Measurements from ENCODE around the gene ZDHHC16.

DNA sequence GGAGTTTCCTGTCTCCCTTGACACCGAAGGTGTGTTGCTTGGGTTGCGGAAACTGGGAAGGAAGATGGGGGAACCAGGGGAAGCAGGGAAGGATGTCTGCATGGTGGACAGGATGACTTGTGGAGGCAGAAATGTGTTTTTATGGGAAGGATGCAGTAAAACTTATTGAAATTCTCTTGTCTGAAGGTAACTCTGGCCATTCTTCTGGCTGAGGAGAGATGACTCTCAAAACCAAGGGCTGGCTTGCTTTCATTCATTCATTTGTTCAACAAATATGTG lies 54.3 kb downstream of the ZDHHC16 start:
- TF ChIP-seq POLR2AphosphoS5 (IDR thresholded peaks at IDR 0.05; ENCODE audit: low read depth, low read length) (no peak), SIN3A (IDR thresholded peaks at IDR 0.05; ENCODE audit: borderline replicate concordance, insufficient read depth, low read depth, low read length) (no peak)
- TF ChIP-seq, protein P1, sequence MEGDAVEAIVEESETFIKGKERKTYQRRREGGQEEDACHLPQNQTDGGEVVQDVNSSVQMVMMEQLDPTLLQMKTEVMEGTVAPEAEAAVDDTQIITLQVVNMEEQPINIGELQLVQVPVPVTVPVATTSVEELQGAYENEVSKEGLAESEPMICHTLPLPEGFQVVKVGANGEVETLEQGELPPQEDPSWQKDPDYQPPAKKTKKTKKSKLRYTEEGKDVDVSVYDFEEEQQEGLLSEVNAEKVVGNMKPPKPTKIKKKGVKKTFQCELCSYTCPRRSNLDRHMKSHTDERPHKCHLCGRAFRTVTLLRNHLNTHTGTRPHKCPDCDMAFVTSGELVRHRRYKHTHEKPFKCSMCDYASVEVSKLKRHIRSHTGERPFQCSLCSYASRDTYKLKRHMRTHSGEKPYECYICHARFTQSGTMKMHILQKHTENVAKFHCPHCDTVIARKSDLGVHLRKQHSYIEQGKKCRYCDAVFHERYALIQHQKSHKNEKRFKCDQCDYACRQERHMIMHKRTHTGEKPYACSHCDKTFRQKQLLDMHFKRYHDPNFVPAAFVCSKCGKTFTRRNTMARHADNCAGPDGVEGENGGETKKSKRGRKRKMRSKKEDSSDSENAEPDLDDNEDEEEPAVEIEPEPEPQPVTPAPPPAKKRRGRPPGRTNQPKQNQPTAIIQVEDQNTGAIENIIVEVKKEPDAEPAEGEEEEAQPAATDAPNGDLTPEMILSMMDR (IDR thresholded peaks at IDR 0.05), result no peak
